ENCODE measurements around the gene SP100. TPM values are rescaled to one million over a fixed set of nuclear protein-coding genes. Genes with fewer than 3 reads are reported as not detected.

The SP100 gene
- total and polyA plus RNA-seq, 2 of the 8 experiments (the other 6 are each of a cell fraction or from before 2014, with no cell fraction given): 0.06 to 1.1 TPM

- CTCF ChIA-PET (ENCODE audit: partially characterized antibody): interaction anchor here (0.6 kb wide), 1 partner anchor 12 kb away, joined by 3 read pairs; no protein-coding TSS in a partner anchor
- DNase-seq (ENCODE audit: low read depth in 1 of 2, low spot score in 2 of 2): no peak
- H3K27ac ChIP-seq (ENCODE audit: low read depth, low read length): no peak overlapping the region
- no peak for TF ChIP-seq ASH2L (IDR thresholded peaks at IDR 0.05; ENCODE audit: low read length)
- no peak for TF ChIP-seq JUND (IDR thresholded peaks at IDR 0.05; ENCODE audit: low read length)
- no peak for TF ChIP-seq SP4 (IDR thresholded peaks at IDR 0.05; ENCODE audit: low read length)
- TF ChIP-seq KDM4A (IDR thresholded peaks at IDR 0.05; ENCODE audit: low read depth, low read length, severe bottlenecking): no peak
- TF ChIP-seq EZH2 (IDR thresholded peaks at IDR 0.05; ENCODE audit: low read depth, low read length, severe bottlenecking): no peak
- TF ChIP-seq CBX5 (IDR thresholded peaks at IDR 0.05; ENCODE audit: low read depth, low read length): no peak
- TF ChIP-seq CHD1 (IDR thresholded peaks at IDR 0.05; ENCODE audit: low read depth, low read length): no peak
- TF ChIP-seq SAP30 (IDR thresholded peaks at IDR 0.05; ENCODE audit: insufficient read depth, insufficient replicate concordance, low read length): no peak
- no peak for TF ChIP-seq PHF8 (conservative IDR thresholded peaks at IDR 0.05; ENCODE audit: low read depth, low read length)
- no peak for TF ChIP-seq SP2 (IDR thresholded peaks at IDR 0.05; ENCODE audit: low read length)
- no peak for TF ChIP-seq HDAC6 (IDR thresholded peaks at IDR 0.05; ENCODE audit: low read depth, low read length)
- TF ChIP-seq CREB1 (IDR thresholded peaks at IDR 0.05): no peak
- TF ChIP-seq EGR1 (IDR thresholded peaks at IDR 0.05; ENCODE audit: borderline replicate concordance, low read depth, low read length): no peak
- no peak for TF ChIP-seq RXRA (IDR thresholded peaks at IDR 0.05; ENCODE audit: insufficient read depth, low read depth, low read length)
- no peak for TF ChIP-seq SUZ12 (IDR thresholded peaks at IDR 0.05; ENCODE audit: low read length)
- TF ChIP-seq SP1 (IDR thresholded peaks at IDR 0.05; ENCODE audit: low read depth, low read length): no peak
Observed at GRCh38 chr2:230589025-230589424, 173.0 kb downstream of the SP100 start.

More at GRCh38 chr2:230589025-230589424, 173.0 kb downstream of the SP100 start:
- Histone ChIP-seq H3K14ac (ENCODE audit: insufficient read length) (no peak overlapping the region), H3K36me3 (ENCODE audit: control insufficient read depth in 2 of 4, insufficient read depth in 4 of 4, low read length in 3 of 4) (no peaks in the 10 kb centered on the region), H2BK120ac (replicated peaks; ENCODE audit: low read depth, low read length) (no peak overlapping the region), H4K8ac (ENCODE audit: extremely low read depth, insufficient read depth, low read length) (no peak overlapping the region), H3K18ac (ENCODE audit: extremely low read depth, low read length) (no peak overlapping the region), H3K4me1 (replicated peaks in 1 of 4; ENCODE audit: control insufficient read depth in 3 of 4, insufficient read depth in 4 of 4, low read length in 3 of 4) (no peaks in the 10 kb centered on the region; a peak in 1 of 7 replicates), H3K4ac (replicated peaks; ENCODE audit: insufficient read length, low read depth, low read length) (no peak overlapping the region), H2BK12ac (ENCODE audit: low read depth, low read length) (no peak overlapping the region), H3K56ac (replicated peaks; ENCODE audit: insufficient read length, low read depth, low read length) (no peak overlapping the region), H2BK5ac (ENCODE audit: low read depth, low read length) (no peak overlapping the region), H3K23me2 (ENCODE audit: low read depth, low read length) (no peaks in the 10 kb centered on the region), H3K23ac (ENCODE audit: insufficient read length) (no peak overlapping the region), H3K4me3 (ENCODE audit: extremely low read depth in 1 of 4, insufficient read depth in 2 of 4, low read depth in 3 of 4, low read length in 4 of 4) (no peak overlapping the region), H4K91ac (replicated peaks; ENCODE audit: insufficient read length, low read length) (no peak overlapping the region), H3K27me3 (replicated peaks in 1 of 4; ENCODE audit: control insufficient read depth in 3 of 4, extremely low read depth in 1 of 4, insufficient read depth in 3 of 4, low read length in 3 of 4) (no peaks in the 10 kb centered on the region), H2AK5ac (ENCODE audit: low read depth, low read length) (no peak overlapping the region), H3K9me3 (ENCODE audit: insufficient read depth in 2 of 2, low read depth in 1 of 2, low read length in 1 of 2) (no peaks in the 10 kb centered on the region), H3K79me2 (ENCODE audit: control insufficient read depth in 1 of 2, insufficient read depth in 2 of 2, low read length in 2 of 2) (no peaks in the 10 kb centered on the region), H2BK20ac (ENCODE audit: low read length) (no peak overlapping the region), H4K20me1 (replicated peaks in 1 of 2; ENCODE audit: control insufficient read depth in 1 of 2, insufficient read depth in 2 of 2, low read length in 2 of 2) (no peaks in the 10 kb centered on the region), H2AFZ (ENCODE audit: low read length) (no peak overlapping the region), H3K9ac (replicated peaks in 1 of 4; ENCODE audit: extremely low read depth in 1 of 4, low read depth in 3 of 4, low read length in 3 of 4) (no peak overlapping the region), H3K79me1 (ENCODE audit: low read depth, low read length) (no peaks in the 10 kb centered on the region), H3K4me2 (ENCODE audit: insufficient read depth in 1 of 2, low read depth in 2 of 2, low read length in 2 of 2) (no peak overlapping the region), H2BK15ac (ENCODE audit: low read length) (no peak overlapping the region), H4K5ac (ENCODE audit: insufficient read length, low read depth, low read length) (no peak overlapping the region)
- WGBS, 2 experiments (ENCODE audit: extremely low coverage in 1 of 2, insufficient coverage in 1 of 2, insufficient read length in 1 of 2, insufficient replicate concordance in 2 of 2, low coverage in 1 of 2, low lambda C conversion rate in 2 of 2, missing lambda C conversion rate in 1 of 2): 61% methylated on average over 3 of the region's 3 CpGs; no CpG with 5 or more reads in 1 of the 2 experiments
- POLR2A ChIA-PET (ENCODE audit: partially characterized antibody): no interaction called here
- no peak for FAIRE-seq
